Ishikawa (cell line): ENCODE measurements around the gene LPP.

Experiments used
- CEBPB ChIP-seq: IDR thresholded peaks from 2 replicates; pipeline ENCODE4 v1.6.1; 2012
- CREB1 ChIP-seq: IDR thresholded peaks from 2 replicates; pipeline ENCODE4 v1.6.1; 2012; ENCODE audit warnings: low read depth
- EGR1 ChIP-seq: IDR thresholded peaks from 2 replicates; pipeline ENCODE4 v1.6.1; 2012
- EP300 ChIP-seq: IDR thresholded peaks from 2 replicates; pipeline ENCODE4 v1.6.1; 2012; ENCODE audit warnings: borderline replicate concordance
- FOXM1 ChIP-seq: IDR thresholded peaks from 2 replicates; pipeline ENCODE4 v1.6.1; 2012; ENCODE audit warnings: low read depth, borderline replicate concordance
- MAX ChIP-seq: IDR thresholded peaks from 2 replicates; pipeline ENCODE4 v1.6.1; 2012
- NFIC ChIP-seq: IDR thresholded peaks from 2 replicates; pipeline ENCODE4 v1.6.1; 2012
- RAD21 ChIP-seq: IDR thresholded peaks from 2 replicates; pipeline ENCODE4 v1.6.1; 2012; ENCODE audit warnings: low read depth
- REST ChIP-seq: IDR thresholded peaks from 2 replicates; pipeline ENCODE4 v1.6.1; 2012; ENCODE audit warnings: low read depth, mild to moderate bottlenecking
- TAF1 ChIP-seq: IDR thresholded peaks from 2 replicates; pipeline ENCODE4 v1.6.1; 2012; ENCODE audit warnings: low read depth, mild to moderate bottlenecking
- TCF12 ChIP-seq: IDR thresholded peaks from 2 replicates; pipeline ENCODE4 v1.6.1; 2012; ENCODE audit warnings: low read depth
- TEAD4 ChIP-seq: IDR thresholded peaks from 2 replicates; pipeline ENCODE4 v1.6.1; 2012
- USF1 ChIP-seq: IDR thresholded peaks from 2 replicates; pipeline ENCODE4 v1.6.1; 2012
- YY1 ChIP-seq: IDR thresholded peaks from 2 replicates; pipeline ENCODE4 v1.6.1; 2012; ENCODE audit warnings: low read depth
- ZBTB7A ChIP-seq: IDR thresholded peaks from 2 replicates; pipeline ENCODE4 v1.6.1; 2012; ENCODE audit warnings: low read depth

Gene LPP

GRCh38 chr3:188573291-188573940 lies 419.5 kb downstream of the LPP start:
- TF ChIP-seq RAD21, result no peak

GRCh38 chr3:188573956-188574355 lies 420.0 kb downstream of the LPP start:
- TF ChIP-seq EP300, result no peak
- TF ChIP-seq TEAD4, result no peak
- no peak for TF ChIP-seq YY1
- TF ChIP-seq USF1, result no peak
- TF ChIP-seq CEBPB, result no peak
- no peak for TF ChIP-seq FOXM1

- TF ChIP-seq REST, result no peak
- TF ChIP-seq CEBPB, result no peak
- no peak for TF ChIP-seq FOXM1
- no peak for TF ChIP-seq NFIC
- TF ChIP-seq USF1, result no peak
- TF ChIP-seq YY1, result no peak
- no peak for TF ChIP-seq EGR1
- no peak for TF ChIP-seq EP300
- no peak for TF ChIP-seq TCF12
- no peak for TF ChIP-seq CREB1
- TF ChIP-seq MAX, result no peak
- no peak for TF ChIP-seq TEAD4
- TF ChIP-seq RAD21, result no peak
- no peak for TF ChIP-seq TAF1
Observed at GRCh38 chr3:188574885-188575284, 420.9 kb downstream of the LPP start.

GRCh38 chr3:188575501-188575900 lies 421.5 kb downstream of the LPP start:
- TF ChIP-seq EGR1 (no peak), CEBPB (no peak), YY1 (no peak), NFIC (no peak), TAF1 (no peak), MAX (no peak), TCF12 (no peak), ZBTB7A (no peak), RAD21 (no peak), EP300 (no peak), FOXM1 (no peak), TEAD4 (no peak), REST (no peak)

- TF ChIP-seq EGR1, result no peak
- no peak for TF ChIP-seq ZBTB7A
- no peak for TF ChIP-seq EP300
- TF ChIP-seq USF1, result no peak
- TF ChIP-seq YY1, result no peak
- no peak for TF ChIP-seq NFIC
- TF ChIP-seq FOXM1, result no peak
- no peak for TF ChIP-seq MAX
- no peak for TF ChIP-seq TEAD4
- TF ChIP-seq REST, result no peak
- no peak for TF ChIP-seq TCF12
- no peak for TF ChIP-seq RAD21
- TF ChIP-seq TAF1, result no peak
Observed at GRCh38 chr3:188577539-188577938, 423.6 kb downstream of the LPP start.
